Stromal cell of bone marrow (primary cell): ENCODE results near the gene MYH14.
"Not testable (repeated sequence)": the region's sequence is repeated elsewhere in the genome, so short reads cannot be mapped to it uniquely, and the experiment has no call there.

Source experiments
- DNase-seq: peaks from one replicate; pipeline ENCODE4 v3.0.0-alpha.2; 2012; ENCODE audit warnings: low read depth

MYH14 gene

DNA sequence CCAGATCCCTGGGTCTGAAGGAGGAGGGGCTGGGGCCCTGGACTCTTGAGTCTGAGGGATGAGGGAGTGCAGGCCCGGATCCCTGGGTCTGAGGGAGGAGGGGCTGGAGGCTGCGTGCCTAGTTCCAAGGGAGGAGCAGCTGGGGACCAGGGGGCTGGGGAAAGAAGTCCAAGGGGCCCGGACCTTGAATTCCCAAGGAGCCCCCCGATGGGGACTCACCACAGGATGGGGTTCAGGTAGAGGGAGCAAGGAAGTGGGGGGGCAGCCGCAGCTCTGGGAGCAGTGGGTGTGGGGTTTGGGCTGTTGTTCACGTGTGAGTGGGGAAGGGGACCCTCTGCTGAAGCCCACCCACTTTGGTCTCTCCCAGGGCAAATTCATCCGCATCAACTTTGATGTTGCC is 23.1 kb downstream of the MYH14 start:
- DNase-seq: no peak

GRCh38 chr19:50228153-50228552 is 24.7 kb downstream of the MYH14 start:
- not testable (repeated sequence) for DNase-seq

DNA sequence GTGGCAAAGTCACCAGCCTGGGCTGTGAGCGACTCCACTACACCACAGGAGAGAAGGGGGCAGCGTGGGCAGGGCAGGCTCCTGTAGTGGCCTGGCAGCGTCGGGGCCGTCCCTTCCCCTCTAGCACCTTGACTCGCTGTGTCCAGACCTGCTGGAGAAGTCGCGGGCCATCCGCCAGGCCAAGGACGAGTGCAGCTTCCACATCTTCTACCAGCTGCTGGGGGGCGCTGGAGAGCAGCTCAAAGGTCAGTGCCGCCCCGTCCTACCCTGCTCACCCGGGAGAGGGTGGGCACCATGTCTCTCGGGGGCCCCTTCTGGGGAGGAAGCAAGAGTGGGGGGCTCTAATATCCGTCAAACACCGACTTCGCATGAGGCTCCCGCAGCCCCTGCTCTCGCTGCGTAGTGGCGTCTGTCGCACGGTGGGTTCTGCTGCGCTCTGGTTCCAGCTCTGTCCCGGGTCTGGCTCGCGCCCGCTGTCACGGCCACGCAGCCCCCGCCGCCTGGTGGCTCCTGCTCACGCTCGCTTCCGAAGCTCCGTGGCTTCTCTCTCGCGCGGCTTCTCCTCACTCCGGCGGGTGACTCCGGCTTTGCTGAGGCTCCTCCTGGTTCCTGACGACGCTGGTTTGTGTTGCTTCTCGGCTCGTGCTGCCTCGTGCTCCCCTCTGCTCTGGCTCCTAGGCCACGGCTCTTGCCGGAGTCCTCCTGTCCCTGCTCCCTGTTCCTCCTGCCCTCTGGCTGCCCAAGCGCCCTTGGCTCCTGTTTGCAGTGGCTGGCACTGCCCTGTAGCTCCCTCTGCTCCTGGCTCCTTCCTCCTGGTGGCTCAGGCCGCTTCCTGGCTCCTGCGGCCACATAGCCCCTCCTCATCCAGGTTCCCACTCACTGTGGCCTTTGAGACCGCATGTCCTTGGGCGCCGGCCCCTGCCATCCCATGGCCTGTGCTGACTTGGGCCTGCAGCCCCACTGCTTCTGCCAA is 27.2 kb downstream of the MYH14 start:
- DNase-seq: no peak

GRCh38 chr19:50231417-50231816 is 28.0 kb downstream of the MYH14 start:
- DNase-seq: not testable (repeated sequence)

GRCh38 chr19:50231821-50232220 is 28.4 kb downstream of the MYH14 start:
- no peak for DNase-seq

DNA sequence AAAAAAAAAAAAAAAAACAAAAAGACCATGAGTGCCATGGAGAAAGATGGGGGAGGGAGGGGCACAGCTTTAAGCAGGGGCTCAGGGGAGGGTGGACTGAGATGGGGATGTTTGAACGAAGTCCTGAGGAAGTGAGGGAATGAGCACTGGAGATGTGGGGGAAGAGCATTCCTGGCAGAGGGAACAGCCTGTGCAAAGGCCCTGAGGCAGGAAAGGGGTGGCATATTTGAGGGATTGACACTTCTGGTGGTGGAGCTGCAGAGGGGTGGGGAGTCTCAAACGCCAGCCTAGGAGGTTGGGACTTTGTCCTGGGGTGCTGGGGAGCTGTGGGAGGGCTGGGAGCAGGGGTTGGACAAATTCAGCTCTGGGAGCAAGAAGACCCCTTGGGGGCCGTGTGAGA is 29.2 kb downstream of the MYH14 start:
- no peak for DNase-seq

DNA sequence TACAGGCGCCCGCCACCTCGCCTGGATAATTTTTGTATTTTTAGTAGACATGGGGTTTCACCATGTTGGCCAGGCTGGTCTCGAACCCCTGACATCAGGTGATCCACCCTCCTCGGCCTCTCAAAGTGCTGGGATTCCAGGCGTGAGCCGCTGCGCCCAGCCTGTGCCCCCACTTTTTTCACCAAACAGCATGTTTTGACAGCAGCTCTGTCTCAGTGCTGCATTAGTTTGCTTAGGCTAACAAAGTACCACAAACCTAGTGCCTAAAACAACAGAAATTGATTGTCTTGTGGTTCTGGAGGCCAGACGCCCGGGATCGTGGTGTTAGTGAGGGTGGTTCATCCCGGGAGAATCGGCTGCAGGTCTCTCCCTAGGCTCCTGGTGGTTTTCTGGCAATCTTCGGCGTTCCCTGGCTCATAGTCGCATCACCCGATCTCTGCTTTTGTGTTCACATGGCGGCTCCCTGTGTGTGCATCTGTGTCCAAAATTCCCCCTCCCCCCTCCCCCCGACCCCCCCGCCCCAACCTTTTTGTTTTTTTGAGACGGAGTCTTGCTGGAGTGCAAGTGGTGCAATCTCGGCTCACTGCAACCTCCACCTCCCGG is 30.0 kb downstream of the MYH14 start:
- DNase-seq: peak; percentile 7

- DNase-seq: not testable (repeated sequence)
Measured at GRCh38 chr19:50237493-50237892, 34.1 kb downstream of the MYH14 start.

GRCh38 chr19:50238043-50238442 is 34.6 kb downstream of the MYH14 start:
- DNase-seq: no peak

GRCh38 chr19:50239921-50240590 is 36.6 kb downstream of the MYH14 start:
- no peak for DNase-seq

DNA sequence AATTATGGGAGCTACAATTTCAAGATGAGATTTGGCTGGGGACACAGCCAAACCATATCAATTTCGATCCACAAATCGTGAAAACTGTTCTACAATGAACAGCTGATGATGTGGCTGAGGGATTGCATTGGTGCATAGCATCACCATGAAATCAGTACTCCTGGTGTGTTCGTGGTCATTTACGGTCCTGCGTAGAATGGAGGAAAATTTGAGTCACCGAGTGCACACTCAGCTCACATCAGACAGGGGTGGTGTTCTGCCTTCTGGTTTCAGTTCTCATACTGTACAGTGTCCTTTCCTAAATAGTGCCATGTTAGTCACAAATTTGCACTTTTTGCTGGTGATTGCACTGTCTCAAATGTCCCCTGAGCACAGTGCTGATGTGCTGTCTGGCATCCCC is 39.2 kb downstream of the MYH14 start:
- DNase-seq: no peak

GRCh38 chr19:50244695-50245094 is 41.3 kb downstream of the MYH14 start:
- no peak for DNase-seq

DNA sequence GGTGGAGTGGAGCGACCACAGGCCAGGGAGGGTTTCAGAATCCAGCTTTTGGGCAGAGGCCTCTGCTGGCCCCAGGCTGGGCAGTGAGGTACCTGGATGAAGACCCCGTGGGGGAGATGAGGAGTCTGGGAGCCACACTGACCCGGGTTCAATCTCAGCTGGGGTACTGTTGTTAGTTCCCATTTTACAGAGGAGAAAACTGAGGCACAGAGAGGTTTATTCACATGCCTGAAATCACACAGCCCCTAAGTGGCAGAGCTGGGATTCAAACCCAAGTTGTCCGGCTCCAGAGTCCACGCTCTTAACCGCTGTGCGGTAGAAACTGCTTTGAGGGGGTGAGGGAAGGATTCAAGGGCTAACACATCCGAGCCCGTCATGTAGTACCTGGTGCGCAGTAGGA is 45.0 kb downstream of the MYH14 start:
- no peak for DNase-seq

GRCh38 chr19:50248826-50249225 is 45.4 kb downstream of the MYH14 start:
- DNase-seq: no peak

DNA sequence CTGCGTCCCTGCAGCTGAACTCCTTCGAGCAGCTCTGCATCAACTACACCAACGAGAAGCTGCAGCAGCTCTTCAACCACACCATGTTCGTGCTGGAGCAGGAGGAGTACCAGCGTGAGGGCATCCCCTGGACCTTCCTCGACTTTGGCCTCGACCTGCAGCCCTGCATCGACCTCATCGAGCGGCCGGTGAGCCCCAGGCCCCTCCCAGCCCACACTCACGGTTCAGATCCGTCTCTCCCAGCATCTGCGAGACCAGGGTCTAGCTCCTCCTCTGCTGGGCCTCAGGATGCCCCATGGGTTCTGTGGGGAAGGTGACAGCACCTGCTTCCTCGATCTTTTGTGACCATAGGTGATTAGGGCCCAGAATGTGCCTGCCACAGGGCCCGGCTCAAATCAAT is 46.2 kb downstream of the MYH14 start:
- DNase-seq: no peak

- DNase-seq: no peak
Measured at GRCh38 chr19:50250450-50251136, 47.2 kb downstream of the MYH14 start.

GRCh38 chr19:50252111-50252886 is 48.9 kb downstream of the MYH14 start:
- no peak for DNase-seq

DNA sequence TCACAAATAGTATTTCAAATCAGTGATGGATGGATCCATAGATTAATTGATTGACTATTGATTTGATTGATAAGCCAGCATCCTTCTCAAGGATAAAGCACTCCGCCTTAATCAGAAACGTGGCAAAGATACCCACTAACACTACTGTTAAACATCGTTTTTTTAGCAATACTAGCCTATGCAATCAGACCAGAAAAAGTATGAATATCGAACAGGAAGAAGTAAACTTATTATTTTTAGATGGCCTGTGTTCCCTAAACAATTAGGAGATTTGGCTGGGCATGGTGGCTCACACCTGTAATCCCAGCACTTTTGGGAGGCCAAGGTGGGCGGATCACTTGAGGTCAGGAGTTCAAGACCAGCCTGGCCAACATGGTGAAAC is 49.5 kb downstream of the MYH14 start:
- DNase-seq: no peak

DNA sequence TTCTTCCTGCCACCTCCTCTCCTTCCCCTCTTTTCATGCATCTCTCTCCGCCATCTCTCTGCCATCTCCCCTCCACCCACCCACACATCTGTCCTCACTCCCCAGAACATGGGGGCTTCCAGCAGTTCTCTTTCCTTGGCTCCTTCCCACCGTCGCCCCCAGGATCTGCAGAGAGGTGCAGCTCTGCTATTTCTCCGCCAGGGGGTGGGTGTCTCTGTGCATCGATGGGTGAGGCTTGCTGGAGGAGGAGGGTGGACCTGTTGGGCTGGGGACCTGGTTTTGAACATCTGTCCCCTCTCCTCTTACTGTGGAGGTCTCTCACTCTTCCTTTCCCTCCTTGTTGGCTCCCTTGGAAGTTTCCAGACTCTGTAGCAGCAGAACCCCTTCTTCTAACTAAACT is 51.7 kb downstream of the MYH14 start:
- no peak for DNase-seq

- no peak for DNase-seq
Measured at GRCh38 chr19:50257141-50257540, 53.7 kb downstream of the MYH14 start.

DNA sequence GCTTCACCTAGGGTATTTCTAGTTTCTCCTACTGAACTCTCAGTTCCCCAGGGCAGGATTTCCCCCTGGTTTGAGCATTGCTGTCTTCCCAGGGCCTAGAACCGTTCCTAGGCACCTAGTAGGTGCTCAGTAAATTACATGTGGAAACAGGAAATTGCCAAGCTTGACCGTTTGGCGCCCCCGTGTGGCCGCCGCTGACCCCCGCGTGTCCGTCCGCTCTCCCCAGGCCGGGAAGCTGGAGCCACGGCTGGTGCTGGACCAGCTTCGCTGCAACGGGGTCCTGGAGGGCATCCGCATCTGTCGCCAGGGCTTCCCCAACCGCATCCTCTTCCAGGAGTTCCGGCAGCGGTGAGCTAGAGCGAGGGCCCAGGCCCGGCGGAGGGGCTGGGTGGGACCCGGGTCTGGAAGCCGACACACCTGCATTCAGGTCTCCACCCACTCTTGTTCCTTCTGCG is 55.5 kb downstream of the MYH14 start:
- no peak for DNase-seq
